ENCODE data around the gene ZNF496.

ZNF496 gene

GRCh38 chr1:247324923-247325322 lies 6.7 kb downstream of the ZNF496 start:
- Mint-ChIP-seq H3K27ac (no peak overlapping the region), H3K9me3 (no peaks in the 10 kb centered on the region), H3K4me3 (no peak overlapping the region), H3K4me1 (ENCODE audit: low read depth) (peaks cover 14% of the 10 kb centered on the region), H3K27me3 (ENCODE audit: low read depth) (no peaks in the 10 kb centered on the region), H3K36me3 (ENCODE audit: low read depth) (peaks cover 4% of the 10 kb centered on the region)

GRCh38 chr1:247324204-247324787 lies 7.4 kb downstream of the ZNF496 start:
- Mint-ChIP-seq H3K4me1 (ENCODE audit: low read depth) (peaks cover 14% of the 10 kb centered on the region), H3K4me3 (no peak overlapping the region), H3K27me3 (ENCODE audit: low read depth) (no peaks in the 10 kb centered on the region), H3K9me3 (no peaks in the 10 kb centered on the region), H3K27ac (no peak overlapping the region), H3K36me3 (ENCODE audit: low read depth) (peaks cover 3% of the 10 kb centered on the region)

DNA sequence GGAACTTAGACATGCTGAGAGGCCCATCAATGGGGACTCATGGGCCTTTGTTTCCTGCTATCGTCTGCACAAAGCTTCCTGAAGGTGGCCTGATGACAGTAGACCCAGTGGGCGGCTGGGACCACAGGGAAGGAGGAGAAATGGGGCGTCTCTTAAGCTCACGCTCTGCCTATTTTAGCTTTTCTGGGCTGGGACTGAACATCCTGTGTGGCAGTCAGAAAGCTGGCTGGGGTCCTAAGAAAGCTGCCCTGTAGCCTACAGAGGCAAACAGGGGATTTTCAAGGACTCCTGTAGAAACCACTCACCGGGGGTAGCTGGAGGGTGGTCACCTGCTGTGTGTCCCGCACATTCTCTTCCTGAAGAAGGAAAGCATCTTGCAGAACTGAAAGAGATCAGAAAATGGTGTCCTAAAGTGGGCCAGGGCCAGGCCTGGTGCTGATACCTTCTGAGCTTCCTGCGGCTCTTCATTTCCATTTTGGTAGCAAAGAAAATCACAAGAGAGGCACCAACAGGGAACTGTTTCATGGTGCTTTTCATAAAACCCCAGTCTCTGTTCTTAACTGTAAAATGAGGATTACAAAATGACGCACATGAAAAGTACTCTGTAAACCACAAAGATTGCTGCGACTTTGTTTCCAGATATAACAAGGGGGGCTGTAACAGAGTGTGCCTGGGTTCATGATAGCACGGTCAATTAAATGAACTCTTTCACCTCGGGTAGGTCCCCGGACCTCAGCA lies 8.6 kb downstream of the ZNF496 start:
- Mint-ChIP-seq H3K4me1 (ENCODE audit: low read depth) (peaks cover 14% of the 10 kb centered on the region), H3K4me3 (no peak overlapping the region), H3K36me3 (ENCODE audit: low read depth) (peaks cover 4% of the 10 kb centered on the region), H3K27me3 (ENCODE audit: low read depth) (no peaks in the 10 kb centered on the region), H3K9me3 (no peaks in the 10 kb centered on the region), H3K27ac (peak overlapping the region; percentile 32)

DNA sequence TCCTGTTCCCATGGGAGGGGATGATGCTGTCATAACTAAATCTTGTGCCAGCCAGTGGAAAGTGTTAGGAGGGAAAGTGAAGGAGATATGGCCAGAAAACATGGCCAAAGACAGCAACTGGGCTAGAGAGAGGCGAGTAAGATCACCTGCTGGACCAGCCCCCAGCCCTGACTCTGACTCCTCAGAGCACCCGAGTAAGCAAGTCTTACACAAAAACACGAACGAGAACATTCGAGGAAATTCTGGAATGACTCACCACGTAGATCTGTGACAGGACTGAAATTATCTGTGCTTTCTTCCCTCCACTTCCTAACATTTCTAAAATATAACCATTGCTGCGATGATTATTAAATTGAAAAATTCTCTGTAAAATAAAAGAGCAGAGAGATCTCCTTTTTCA lies 9.2 kb downstream of the ZNF496 start:
- Mint-ChIP-seq H3K36me3 (ENCODE audit: low read depth) (peaks cover 4% of the 10 kb centered on the region), H3K27ac (peak overlapping the region; percentile 32), H3K4me3 (no peak overlapping the region), H3K4me1 (ENCODE audit: low read depth) (peaks cover 14% of the 10 kb centered on the region), H3K27me3 (ENCODE audit: low read depth) (no peaks in the 10 kb centered on the region), H3K9me3 (no peaks in the 10 kb centered on the region)

DNA sequence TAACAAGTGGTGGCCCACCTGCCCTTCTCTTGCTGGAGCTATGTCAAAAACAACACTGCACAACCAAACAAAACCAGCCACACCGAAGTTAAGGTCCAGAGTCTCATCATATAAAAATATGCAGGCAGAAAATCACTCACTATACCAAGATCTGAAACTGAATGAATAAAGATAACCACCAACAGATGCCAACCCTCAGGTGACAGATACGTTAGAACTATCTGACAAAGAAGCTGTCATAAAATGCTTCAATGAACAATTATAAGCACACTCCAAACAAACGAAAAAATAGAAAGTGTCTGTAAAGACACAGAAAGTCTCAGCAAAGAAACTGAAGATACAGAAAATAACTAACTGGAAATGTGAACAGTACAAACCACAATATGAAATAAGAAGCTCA lies 14.0 kb downstream of the ZNF496 start:
- no peaks in the 10 kb centered on the region for H3K27me3 Mint-ChIP-seq (ENCODE audit: low read depth)
- no peaks in the 10 kb centered on the region for H3K9me3 Mint-ChIP-seq
- H3K27ac Mint-ChIP-seq: no peak overlapping the region
- H3K4me3 Mint-ChIP-seq: no peak overlapping the region
- peaks cover 6% of the 10 kb centered on the region for H3K36me3 Mint-ChIP-seq (ENCODE audit: low read depth)
- H3K4me1 Mint-ChIP-seq (ENCODE audit: low read depth): peaks cover 5% of the 10 kb centered on the region

- no peak overlapping the region for H3K4me3 Mint-ChIP-seq
- H3K27me3 Mint-ChIP-seq (ENCODE audit: low read depth): no peaks in the 10 kb centered on the region
- no peaks in the 10 kb centered on the region for H3K9me3 Mint-ChIP-seq
- peaks cover 6% of the 10 kb centered on the region for H3K36me3 Mint-ChIP-seq (ENCODE audit: low read depth)
- no peak overlapping the region for H3K27ac Mint-ChIP-seq
- H3K4me1 Mint-ChIP-seq (ENCODE audit: low read depth): no peaks in the 10 kb centered on the region
These were observed 15.0 kb downstream of the ZNF496 start for GRCh38 chr1:247316590-247317197.

DNA sequence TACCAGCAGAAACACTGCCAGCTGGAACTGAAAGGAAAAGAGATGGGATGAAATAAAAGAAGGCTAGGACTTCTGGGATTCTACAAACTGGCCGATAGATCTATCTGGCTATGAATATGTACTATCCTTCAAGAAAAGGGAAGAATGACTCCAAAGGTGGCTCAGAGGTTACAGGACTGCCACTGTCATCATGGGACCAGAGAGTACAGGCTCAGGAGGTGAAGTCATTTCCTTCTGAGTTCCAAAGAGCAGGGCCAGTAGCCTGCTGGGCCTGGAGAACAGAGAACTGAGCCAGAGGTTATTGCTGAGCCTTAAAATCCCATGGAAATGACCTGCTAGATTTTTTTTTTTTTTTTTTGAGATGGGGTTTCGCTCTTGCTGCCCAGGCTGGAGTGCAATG lies 27.6 kb downstream of the ZNF496 start:
- Mint-ChIP-seq H3K36me3 (ENCODE audit: low read depth) (peaks cover 7% of the 10 kb centered on the region), H3K27ac (no peak overlapping the region), H3K27me3 (ENCODE audit: low read depth) (no peaks in the 10 kb centered on the region), H3K4me3 (no peak overlapping the region), H3K9me3 (no peaks in the 10 kb centered on the region), H3K4me1 (ENCODE audit: low read depth) (no peaks in the 10 kb centered on the region)

DNA sequence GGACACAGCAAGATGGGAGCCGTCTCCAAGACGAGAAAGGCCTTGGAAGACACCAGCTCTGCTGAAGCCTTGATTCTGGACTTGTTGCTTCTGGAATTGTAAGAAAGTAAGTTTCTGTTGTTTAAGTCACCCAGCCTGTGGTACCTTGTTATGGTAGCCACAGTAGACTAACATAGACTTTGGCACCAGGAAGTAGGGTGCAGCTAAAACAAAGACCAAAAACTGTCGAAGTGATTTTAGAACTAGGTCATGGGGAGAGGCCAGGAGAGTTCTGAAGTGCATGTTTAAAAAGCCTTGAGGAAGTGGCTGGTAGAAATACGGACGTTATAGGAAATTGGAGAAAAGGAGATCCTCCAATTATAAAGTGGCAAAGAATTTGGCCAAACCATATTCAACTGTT lies 28.5 kb downstream of the ZNF496 start:
- Mint-ChIP-seq H3K4me1 (ENCODE audit: low read depth) (no peaks in the 10 kb centered on the region), H3K27me3 (ENCODE audit: low read depth) (no peaks in the 10 kb centered on the region), H3K9me3 (no peaks in the 10 kb centered on the region), H3K4me3 (no peak overlapping the region), H3K27ac (no peak overlapping the region), H3K36me3 (ENCODE audit: low read depth) (peaks cover 7% of the 10 kb centered on the region)

DNA sequence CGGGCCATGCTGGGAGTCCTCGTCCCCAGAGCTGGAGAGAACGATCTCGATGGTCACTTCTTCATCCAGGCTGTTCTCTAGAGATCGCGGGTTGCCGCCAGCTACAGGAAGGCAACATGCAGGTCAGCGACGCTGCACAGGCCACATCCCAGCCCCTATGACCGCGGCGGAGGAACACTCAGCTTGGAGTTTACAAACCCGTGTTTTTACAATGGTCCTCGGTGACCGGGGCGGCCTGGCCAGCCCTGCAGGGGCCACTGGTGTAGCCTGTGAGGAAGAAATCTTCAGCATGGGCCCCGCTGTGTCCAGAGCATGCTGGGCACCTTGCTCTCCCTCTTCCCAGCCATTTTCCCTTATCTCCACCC lies 30.5 kb downstream of the ZNF496 start:
- H3K4me1 Mint-ChIP-seq (ENCODE audit: low read depth): peaks cover 3% of the 10 kb centered on the region
- H3K36me3 Mint-ChIP-seq (ENCODE audit: low read depth): peaks cover 7% of the 10 kb centered on the region
- no peak overlapping the region for H3K27ac Mint-ChIP-seq
- no peaks in the 10 kb centered on the region for H3K9me3 Mint-ChIP-seq
- H3K4me3 Mint-ChIP-seq: no peak overlapping the region
- no peaks in the 10 kb centered on the region for H3K27me3 Mint-ChIP-seq (ENCODE audit: low read depth)

GRCh38 chr1:247300491-247301175 lies 31.0 kb downstream of the ZNF496 start:
- Mint-ChIP-seq H3K27ac (no peak overlapping the region), H3K4me3 (no peak overlapping the region), H3K27me3 (ENCODE audit: low read depth) (no peaks in the 10 kb centered on the region), H3K4me1 (ENCODE audit: low read depth) (peaks cover 3% of the 10 kb centered on the region), H3K36me3 (ENCODE audit: low read depth) (peaks cover 7% of the 10 kb centered on the region), H3K9me3 (no peaks in the 10 kb centered on the region)

- Mint-ChIP-seq H3K4me3 (no peak overlapping the region), H3K36me3 (ENCODE audit: low read depth) (peaks cover 7% of the 10 kb centered on the region), H3K27me3 (ENCODE audit: low read depth) (no peaks in the 10 kb centered on the region), H3K4me1 (ENCODE audit: low read depth) (peaks cover 3% of the 10 kb centered on the region), H3K9me3 (no peaks in the 10 kb centered on the region), H3K27ac (no peak overlapping the region)
These were observed 31.8 kb downstream of the ZNF496 start for GRCh38 chr1:247299723-247300381.

GRCh38 chr1:247298701-247299100 lies 33.0 kb downstream of the ZNF496 start:
- Mint-ChIP-seq H3K27ac (no peak overlapping the region), H3K4me3 (no peak overlapping the region), H3K36me3 (ENCODE audit: low read depth) (peaks cover 7% of the 10 kb centered on the region), H3K9me3 (no peaks in the 10 kb centered on the region), H3K27me3 (ENCODE audit: low read depth) (no peaks in the 10 kb centered on the region), H3K4me1 (ENCODE audit: low read depth) (peaks cover 3% of the 10 kb centered on the region)

- H3K36me3 Mint-ChIP-seq (ENCODE audit: low read depth): peaks cover 5% of the 10 kb centered on the region
- no peaks in the 10 kb centered on the region for H3K27me3 Mint-ChIP-seq (ENCODE audit: low read depth)
These were observed 33.6 kb downstream of the ZNF496 start for GRCh38 chr1:247298124-247298481.

GRCh38 chr1:247297263-247298123 lies 34.2 kb downstream of the ZNF496 start:
- H3K9me3 Mint-ChIP-seq: no peaks in the 10 kb centered on the region
- H3K27ac Mint-ChIP-seq: no peak overlapping the region
- H3K36me3 Mint-ChIP-seq (ENCODE audit: low read depth): peaks cover 2% of the 10 kb centered on the region
- peaks cover 3% of the 10 kb centered on the region for H3K4me1 Mint-ChIP-seq (ENCODE audit: low read depth)
- H3K27me3 Mint-ChIP-seq (ENCODE audit: low read depth): no peaks in the 10 kb centered on the region
- no peak overlapping the region for H3K4me3 Mint-ChIP-seq

More at GRCh38 chr1:247298124-247298481, 33.6 kb downstream of the ZNF496 start:
- Mint-ChIP-seq H3K4me1 (ENCODE audit: low read depth) (peaks cover 3% of the 10 kb centered on the region), H3K4me3 (no peak overlapping the region), H3K27ac (no peak overlapping the region), H3K9me3 (no peaks in the 10 kb centered on the region)

Data from T-helper 1 cell treated with Interleukin-12 subunit alpha and Interleukin-12 subunit beta and Interleukin-4 antibody, amounts not matched to agents 30 μg/mL and 1 μg/mL, for 36 hours (primary cell).